Fibroblast of the aortic adventitia (primary cell): ENCODE data around the gene PKNOX1. TPM values are rescaled to one million over a fixed set of nuclear protein-coding genes. Genes with fewer than 3 reads are reported as not detected.
"Not testable (repeated sequence)": the region's sequence is repeated elsewhere in the genome, so short reads cannot be mapped to it uniquely, and the experiment has no call there.

Experiments used
- DNase-seq: peaks from one replicate; pipeline ENCODE4 v3.0.0-alpha.2; 2010; ENCODE audit warnings: low read depth
- H3K4me3 ChIP-seq: 2 replicates; pipeline ENCODE4 v1.5.1; 2011; ENCODE audit warnings: low read depth, mild to moderate bottlenecking, control low read depth, low read length, moderate library complexity
- total RNA-seq: library from RNA; depleted of rRNA; stranded (reverse); fragments of >200 nt; gene quantifications from 2 replicates; pipeline ENCODE4 v1.2.3, GENCODE V29; 2012; ENCODE audit warnings: low replicate concordance
- TF ChIP-seq, protein P1 (sequence below): IDR thresholded peaks from 2 replicates; pipeline ENCODE4 v1.5.1; 2011; ENCODE audit warnings: mild to moderate bottlenecking, low read length, control low read depth, inconsistent platforms; ENCODE audit not compliant: insufficient read depth

The PKNOX1 gene
- total RNA-seq, 1 donor, result 12.7 TPM

DNA sequence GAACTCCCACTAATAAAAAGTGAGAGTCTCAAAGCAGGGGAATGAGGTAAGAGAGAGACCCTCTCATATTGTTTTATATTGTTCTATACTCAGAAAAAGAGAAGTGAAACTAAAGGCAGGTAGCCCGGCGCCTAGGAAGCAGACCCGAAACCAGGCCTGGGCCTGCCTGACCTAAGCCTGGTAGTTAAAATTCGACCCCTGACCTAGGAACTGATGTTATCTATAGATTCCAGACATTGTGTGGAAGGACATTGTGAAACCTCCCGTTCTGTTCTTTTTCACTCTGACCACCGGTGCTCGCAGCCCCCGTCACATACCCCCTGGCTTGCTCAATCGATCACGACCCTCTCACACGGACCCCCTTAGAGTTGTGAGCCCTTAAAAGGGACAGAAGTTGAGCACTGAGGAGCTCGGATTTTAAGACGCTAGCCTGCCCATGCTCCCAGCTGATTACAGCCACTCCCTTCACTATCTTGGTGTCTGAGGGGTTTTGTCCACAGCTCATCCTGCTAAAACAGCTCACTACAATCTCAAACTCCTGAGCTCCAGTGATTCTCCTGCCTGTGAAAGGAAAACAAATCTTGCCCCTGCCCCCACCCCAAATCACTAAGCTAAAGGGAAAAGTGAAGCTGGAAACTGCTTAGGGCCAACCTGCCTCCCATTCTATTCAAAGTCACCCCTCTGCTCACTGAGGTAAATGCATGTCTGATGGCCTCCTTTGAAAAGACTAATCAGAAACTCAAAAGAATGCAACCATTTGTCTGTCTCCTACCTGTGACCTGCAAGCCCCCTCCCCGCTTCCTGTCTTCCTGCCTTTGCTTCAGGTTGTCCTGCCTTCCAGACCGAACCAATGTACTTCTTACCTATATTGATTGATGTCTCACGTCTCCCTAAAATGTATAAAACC, 37.1 kb upstream of the PKNOX1 start:
- not testable (repeated sequence) for H3K4me3 ChIP-seq, DNase-seq

DNA sequence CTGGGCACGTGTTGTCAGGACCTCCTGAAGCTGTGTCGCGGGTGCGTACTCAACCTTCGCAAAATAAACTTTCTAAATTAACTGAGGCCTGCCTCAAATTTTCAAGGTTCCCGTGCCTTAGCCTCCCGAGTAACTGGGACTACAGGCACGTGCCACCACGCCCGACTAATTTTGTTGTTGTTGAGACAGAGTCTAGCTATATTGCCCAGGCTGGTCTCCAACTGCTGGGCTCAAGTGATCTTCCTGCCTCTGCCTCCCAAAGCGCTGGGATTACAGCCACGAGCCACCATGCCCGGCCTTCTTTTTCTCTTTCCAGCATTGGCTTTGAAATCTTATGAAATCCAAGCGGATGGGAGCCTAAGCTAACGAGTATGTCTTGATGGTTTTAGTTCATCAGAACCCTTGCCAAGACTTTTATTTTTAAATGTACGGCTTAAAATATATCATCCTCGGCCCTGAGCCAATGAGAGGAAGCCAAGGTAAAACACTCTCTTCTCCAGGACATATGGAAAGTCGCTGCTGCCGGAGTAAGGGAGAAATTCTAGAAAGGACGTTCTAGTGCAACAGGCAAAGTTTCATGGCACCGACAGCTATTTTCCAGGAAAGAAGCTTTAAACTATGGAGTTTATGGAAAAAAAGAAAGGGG, 36.3 kb upstream of the PKNOX1 start:
- no peak overlapping the region for H3K4me3 ChIP-seq
- DNase-seq, result no peak
- TF ChIP-seq, protein P1, sequence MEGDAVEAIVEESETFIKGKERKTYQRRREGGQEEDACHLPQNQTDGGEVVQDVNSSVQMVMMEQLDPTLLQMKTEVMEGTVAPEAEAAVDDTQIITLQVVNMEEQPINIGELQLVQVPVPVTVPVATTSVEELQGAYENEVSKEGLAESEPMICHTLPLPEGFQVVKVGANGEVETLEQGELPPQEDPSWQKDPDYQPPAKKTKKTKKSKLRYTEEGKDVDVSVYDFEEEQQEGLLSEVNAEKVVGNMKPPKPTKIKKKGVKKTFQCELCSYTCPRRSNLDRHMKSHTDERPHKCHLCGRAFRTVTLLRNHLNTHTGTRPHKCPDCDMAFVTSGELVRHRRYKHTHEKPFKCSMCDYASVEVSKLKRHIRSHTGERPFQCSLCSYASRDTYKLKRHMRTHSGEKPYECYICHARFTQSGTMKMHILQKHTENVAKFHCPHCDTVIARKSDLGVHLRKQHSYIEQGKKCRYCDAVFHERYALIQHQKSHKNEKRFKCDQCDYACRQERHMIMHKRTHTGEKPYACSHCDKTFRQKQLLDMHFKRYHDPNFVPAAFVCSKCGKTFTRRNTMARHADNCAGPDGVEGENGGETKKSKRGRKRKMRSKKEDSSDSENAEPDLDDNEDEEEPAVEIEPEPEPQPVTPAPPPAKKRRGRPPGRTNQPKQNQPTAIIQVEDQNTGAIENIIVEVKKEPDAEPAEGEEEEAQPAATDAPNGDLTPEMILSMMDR, result no peak

DNA sequence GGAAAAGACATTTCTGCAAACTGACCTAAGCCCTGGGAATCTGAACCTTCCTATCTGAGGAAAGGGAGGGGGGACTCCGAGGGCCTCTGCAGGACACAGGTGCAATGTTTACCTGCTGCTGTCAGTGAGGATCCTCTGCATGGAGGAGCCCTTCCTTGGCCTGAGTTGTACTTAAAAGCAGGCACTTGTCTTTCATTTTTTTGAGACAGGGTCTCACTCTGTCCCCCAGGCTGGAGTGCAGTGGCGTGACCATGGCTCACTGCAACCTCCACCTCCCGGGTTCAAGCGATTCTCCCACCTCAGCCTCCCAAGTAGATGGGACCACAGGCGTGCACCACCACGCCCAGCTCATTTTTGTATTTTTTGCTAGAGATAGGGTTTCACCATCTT, 35.8 kb upstream of the PKNOX1 start:
- DNase-seq, H3K4me3 ChIP-seq: not testable (repeated sequence)

DNA sequence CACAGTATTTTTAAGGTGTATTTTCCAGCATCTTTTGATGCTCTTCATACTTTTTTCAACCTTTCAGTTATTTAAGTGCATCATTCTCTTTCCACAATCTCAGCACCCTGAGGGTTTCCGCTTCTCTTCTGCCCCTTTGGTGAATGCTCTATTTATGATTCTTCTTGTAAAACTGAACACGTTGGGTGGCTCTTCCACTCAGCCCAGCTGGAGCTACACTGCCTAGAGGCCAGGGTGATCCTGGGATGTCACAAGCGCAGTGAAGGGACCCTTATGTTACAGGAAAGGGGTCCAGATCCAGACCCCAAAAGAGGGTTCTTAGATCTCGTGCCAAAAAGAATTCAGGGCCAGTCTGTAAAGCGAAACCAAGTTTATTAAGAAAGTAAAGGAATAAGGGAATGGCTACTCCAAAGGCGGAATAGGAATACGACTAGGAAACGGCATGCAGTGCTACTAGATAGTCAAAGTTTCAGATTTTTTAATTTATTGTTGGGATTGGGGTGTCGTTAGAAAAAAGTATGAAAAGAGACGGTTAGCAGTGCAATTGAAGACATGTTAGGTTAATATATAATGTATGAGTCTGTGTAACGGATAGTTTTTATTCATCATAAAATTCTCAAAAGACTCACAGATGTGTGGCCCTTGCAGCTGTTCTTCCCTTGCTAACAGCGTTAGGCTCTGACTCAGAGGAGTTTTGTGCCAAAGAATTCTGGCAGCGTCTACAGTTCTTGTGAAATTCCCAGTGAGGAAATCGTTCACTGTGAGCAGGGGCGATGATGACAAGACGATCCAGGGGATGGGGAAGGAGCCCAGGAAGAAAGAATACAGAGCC, 34.6 kb upstream of the PKNOX1 start:
- TF ChIP-seq, protein P1, result no peak
- H3K4me3 ChIP-seq, result peak overlapping the region; percentile 46
- DNase-seq, result peak; percentile 99

DNA sequence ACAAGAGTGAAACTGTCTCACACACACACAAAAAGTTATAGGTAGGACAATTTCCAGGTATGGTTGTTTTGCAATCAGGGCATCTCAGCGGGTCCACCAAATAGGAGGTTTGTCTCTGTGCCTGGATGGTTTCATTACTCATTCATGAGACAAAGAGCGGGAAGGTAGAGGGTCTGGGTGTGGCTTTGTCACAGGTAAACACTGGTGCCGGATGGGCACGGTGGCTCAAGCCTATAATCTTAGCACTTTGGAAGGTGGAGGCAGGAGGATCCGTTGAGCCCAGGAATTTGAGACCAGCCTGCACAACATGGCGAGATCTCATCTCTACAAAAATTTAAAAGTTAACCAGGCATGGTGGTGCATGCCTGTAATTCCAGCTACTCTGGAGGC, 32.7 kb upstream of the PKNOX1 start:
- no peak for DNase-seq
- TF ChIP-seq, protein P1, result no peak
- H3K4me3 ChIP-seq, result no peak overlapping the region

DNA sequence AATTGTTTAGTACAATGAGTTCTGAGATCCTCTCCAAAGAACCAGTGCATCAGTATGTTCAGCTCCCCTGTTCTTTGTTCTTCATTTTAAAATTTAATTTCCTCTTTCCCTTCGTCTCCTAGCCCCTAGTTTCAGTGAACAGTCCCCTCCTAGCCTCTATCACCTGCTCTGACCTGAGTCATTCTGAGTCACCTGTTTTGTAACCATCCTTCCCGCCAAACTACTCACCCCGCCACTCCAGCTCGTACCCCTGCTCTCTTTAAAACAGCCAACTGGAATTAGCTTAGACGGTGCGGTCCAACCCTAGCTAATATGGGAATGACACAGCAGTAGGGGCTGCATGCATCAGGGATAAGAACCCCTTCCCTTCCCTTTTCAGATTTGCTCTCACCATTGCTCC, 32.1 kb upstream of the PKNOX1 start:
- DNase-seq, result no peak

DNA sequence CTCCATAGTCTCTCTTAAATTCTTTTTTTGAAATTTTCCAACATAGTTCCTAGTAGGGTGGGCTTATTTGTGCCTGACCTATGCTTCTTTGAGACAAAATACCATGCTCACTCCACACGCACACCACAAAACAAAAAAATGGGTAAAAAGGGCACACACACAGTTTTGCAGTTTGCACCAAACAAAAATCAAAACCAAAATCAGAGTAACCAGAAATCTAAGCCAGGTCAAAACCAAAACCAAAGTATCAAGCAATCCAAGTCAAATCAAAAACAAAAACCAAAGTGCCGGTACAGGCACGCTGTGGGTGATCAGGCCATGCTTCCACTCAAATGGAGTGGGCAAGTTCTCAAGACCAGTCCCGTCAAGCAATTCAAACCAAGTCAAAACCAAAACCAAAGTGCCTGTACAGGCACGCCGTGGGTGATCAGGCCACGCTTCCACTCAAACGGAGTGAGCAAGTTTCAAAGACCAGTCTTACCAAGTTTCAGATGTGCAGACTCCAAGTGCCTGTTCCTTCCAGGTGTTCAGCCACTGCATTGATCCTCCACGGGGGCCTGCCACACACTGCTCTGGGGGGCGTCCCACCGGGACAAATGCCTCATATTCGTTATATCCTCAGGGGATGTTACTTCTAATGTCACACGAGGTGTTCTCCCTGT, 25.1 kb upstream of the PKNOX1 start:
- H3K4me3 ChIP-seq, DNase-seq: not testable (repeated sequence)

More for the DNA sequence above, 32.1 kb upstream of the PKNOX1 start:
- no peak overlapping the region for H3K4me3 ChIP-seq
- TF ChIP-seq, protein P1, result no peak

DNA sequence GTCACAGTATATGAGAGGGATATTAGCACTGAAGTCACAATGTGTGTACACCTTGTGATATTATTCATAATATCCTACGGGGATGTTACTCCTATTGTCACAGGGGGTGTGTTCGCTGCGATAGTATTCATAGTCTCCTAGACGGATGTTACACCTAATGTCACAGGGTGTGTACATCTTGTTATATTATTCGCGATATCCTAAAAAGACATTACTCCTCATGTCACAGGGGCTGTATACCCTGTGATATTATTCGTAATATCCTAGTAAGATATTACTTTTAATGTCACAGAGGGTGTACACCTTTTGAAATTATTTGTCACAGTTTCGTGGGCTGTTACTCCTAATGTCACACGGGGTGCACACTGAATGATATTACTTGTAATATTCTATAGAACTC, 23.2 kb upstream of the PKNOX1 start:
- DNase-seq, H3K4me3 ChIP-seq: not testable (repeated sequence)
